Keratinocyte (primary cell): ENCODE data around the gene ADM2.

Experiments used
- CTCF ChIP-seq, 3 experiments: IDR thresholded peaks in 1 of 3; conservative IDR thresholded peaks in 1 of 3; optimal IDR thresholded peaks in 1 of 3; 2 replicates in 2 of 3; 3 replicates in 1 of 3; pipeline versions ENCODE3 to v1.5.1; 2011; ENCODE audit warnings: low read length in 3 of 3, mild to moderate bottlenecking in 3 of 3, moderate library complexity in 2 of 3, control low read depth in 1 of 3, inconsistent platforms in 1 of 3; ENCODE audit not compliant: insufficient read depth in 2 of 3; ENCODE audit errors: extremely low read depth in 1 of 3
- EZH2 ChIP-seq: IDR thresholded peaks from one replicate; pipeline ENCODE4 v1.6.1; 2012; ENCODE audit warnings: inconsistent platforms, mild to moderate bottlenecking, low read length, moderate library complexity

- TF ChIP-seq CTCF (optimal IDR thresholded peaks at IDR 0.05 in 1 of 3, IDR thresholded peaks at IDR 0.05 in 1 of 3, conservative IDR thresholded peaks at IDR 0.05 in 1 of 3; ENCODE audit: extremely low read depth in 1 of 3, insufficient read depth in 2 of 3, low read length in 3 of 3) (no peak), EZH2 (no peak)
These were observed 12.7 kb upstream of the ADM2 start for GRCh38 chr22:50468626-50469025.
